ENCODE measurements around the gene MYO16. TPM values are rescaled to one million over a fixed set of nuclear protein-coding genes. Genes with fewer than 3 reads are reported as not detected.

The MYO16 gene
- total RNA-seq, 1 experiment from 2014 or later: 0.49 TPM

GRCh38 chr13:109093998-109094397, 464.6 kb downstream of the MYO16 start:
- ChIA-PET CTCF (no interaction called here), POLR2A (ENCODE audit: low non-redundant PET) (interaction anchor here (0.6 kb wide), 1 partner anchor 693 kb away, joined by 7 read pairs; the partner anchor contains the start of gene IRS2)
- H3K9me3 ChIP-seq (ENCODE audit: low read depth, low read length, poor library complexity, severe bottlenecking): peaks cover 5% of the 10 kb centered on the region
- BruUV-seq (replicated peaks): no TSS peak
- TF ChIP-seq CTCF (conservative IDR thresholded peaks at IDR 0.05; ENCODE audit: low read depth, low read length): no peak
- no peak for TF ChIP-seq EZH2 (IDR thresholded peaks at IDR 0.05; ENCODE audit: borderline replicate concordance, low read depth, low read length, poor library complexity, severe bottlenecking)
- H3K27me3 ChIP-seq (replicated peaks; ENCODE audit: insufficient read depth, low read depth, low read length, poor library complexity): no peaks in the 10 kb centered on the region
- intact Hi-C loops (cut with micrococcal nuclease; ENCODE audit: unreplicated experiment): no loop called here
- H3K4me3 ChIP-seq (ENCODE audit: low read depth, low read length, poor library complexity, severe bottlenecking): no peak overlapping the region
- no peak overlapping the region for H3K27ac ChIP-seq (ENCODE audit: low read depth, low read length, poor library complexity, severe bottlenecking)
- H3K4me1 ChIP-seq (ENCODE audit: insufficient read depth, low read length, poor library complexity, severe bottlenecking): peaks cover 21% of the 10 kb centered on the region
- no peak for DNase-seq (ENCODE audit: low spot score)
- no peaks in the 10 kb centered on the region for H3K36me3 ChIP-seq (ENCODE audit: insufficient read depth, low read length, poor library complexity, severe bottlenecking)

GRCh38 chr13:109095126-109095525, 465.7 kb downstream of the MYO16 start:
- H3K27me3 ChIP-seq (replicated peaks; ENCODE audit: insufficient read depth, low read depth, low read length, poor library complexity): no peaks in the 10 kb centered on the region
- no TSS peak for BruUV-seq (replicated peaks)
- no peak for DNase-seq (ENCODE audit: low spot score)
- no peak overlapping the region for H3K4me3 ChIP-seq (ENCODE audit: low read depth, low read length, poor library complexity, severe bottlenecking)
- H3K36me3 ChIP-seq (ENCODE audit: insufficient read depth, low read length, poor library complexity, severe bottlenecking): no peaks in the 10 kb centered on the region
- H3K4me1 ChIP-seq (ENCODE audit: insufficient read depth, low read length, poor library complexity, severe bottlenecking): peaks cover 21% of the 10 kb centered on the region
- H3K9me3 ChIP-seq (ENCODE audit: low read depth, low read length, poor library complexity, severe bottlenecking): peaks cover 5% of the 10 kb centered on the region
- intact Hi-C loops (cut with micrococcal nuclease; ENCODE audit: unreplicated experiment): no loop called here
- ChIA-PET CTCF (no interaction called here), POLR2A (ENCODE audit: low non-redundant PET) (no interaction called here)
- no peak overlapping the region for H3K27ac ChIP-seq (ENCODE audit: low read depth, low read length, poor library complexity, severe bottlenecking)
- no peak for TF ChIP-seq EZH2 (IDR thresholded peaks at IDR 0.05; ENCODE audit: borderline replicate concordance, low read depth, low read length, poor library complexity, severe bottlenecking)
- TF ChIP-seq CTCF (conservative IDR thresholded peaks at IDR 0.05; ENCODE audit: low read depth, low read length): no peak

- H3K4me3 ChIP-seq (ENCODE audit: low read depth, low read length, poor library complexity, severe bottlenecking): no peak overlapping the region
- peaks cover 5% of the 10 kb centered on the region for H3K9me3 ChIP-seq (ENCODE audit: low read depth, low read length, poor library complexity, severe bottlenecking)
- H3K36me3 ChIP-seq (ENCODE audit: insufficient read depth, low read length, poor library complexity, severe bottlenecking): no peaks in the 10 kb centered on the region
- ChIA-PET CTCF (no interaction called here), POLR2A (ENCODE audit: low non-redundant PET) (no interaction called here)
- TF ChIP-seq CTCF (conservative IDR thresholded peaks at IDR 0.05; ENCODE audit: low read depth, low read length) (no peak), EZH2 (IDR thresholded peaks at IDR 0.05; ENCODE audit: borderline replicate concordance, low read depth, low read length, poor library complexity, severe bottlenecking) (no peak)
- intact Hi-C loops (cut with micrococcal nuclease; ENCODE audit: unreplicated experiment): loop anchor here (2.0 kb wide), 2 partner anchors 57 to 331 kb away; no protein-coding TSS in a partner anchor
- H3K27me3 ChIP-seq (replicated peaks; ENCODE audit: insufficient read depth, low read depth, low read length, poor library complexity): no peaks in the 10 kb centered on the region
- peak; percentile 96 for DNase-seq (ENCODE audit: low spot score)
- H3K27ac ChIP-seq (ENCODE audit: low read depth, low read length, poor library complexity, severe bottlenecking): peak overlapping the region; percentile 53
- no TSS peak for BruUV-seq (replicated peaks)
- peaks cover 21% of the 10 kb centered on the region for H3K4me1 ChIP-seq (ENCODE audit: insufficient read depth, low read length, poor library complexity, severe bottlenecking)
Observed at GRCh38 chr13:109096101-109096500, 466.7 kb downstream of the MYO16 start.
